BLaER1 (cell line): ENCODE results near the gene LY6G6F.
A peak's percentile ranks its signal among the peaks of the same experiment; 100 is the strongest.
"Not testable (repeated sequence)": the region's sequence is repeated elsewhere in the genome, so short reads cannot be mapped to it uniquely, and the experiment has no call there.

ENCODE experiments used
- H3K27ac ChIP-seq: shearing (Covaris generic); formaldehyde crosslinking; 2 replicates; pipeline ENCODE4 v1.8.1; 2022
- H3K27me3 ChIP-seq: shearing (Covaris generic); formaldehyde crosslinking; 2 replicates; pipeline ENCODE4 v1.8.1; 2022
- H3K36me3 ChIP-seq: shearing (Covaris generic); formaldehyde crosslinking; 2 replicates; pipeline ENCODE4 v1.8.1; 2022
- H3K4me1 ChIP-seq: shearing (Covaris generic); formaldehyde crosslinking; 2 replicates; pipeline ENCODE4 v1.8.1; 2022
- H3K4me2 ChIP-seq: shearing (Covaris generic); formaldehyde crosslinking; 2 replicates; pipeline ENCODE4 v1.8.1; 2022
- H3K4me3 ChIP-seq: shearing (Covaris generic); formaldehyde crosslinking; 2 replicates; pipeline ENCODE4 v1.8.1; 2022
- H3K9ac ChIP-seq: shearing (Covaris generic); formaldehyde crosslinking; 2 replicates; pipeline ENCODE4 v1.8.1; 2022
- H3K9me3 ChIP-seq: shearing (Covaris generic); formaldehyde crosslinking; 2 replicates; pipeline ENCODE4 v1.8.1; 2022
- H4K20me1 ChIP-seq: shearing (Covaris generic); formaldehyde crosslinking; 2 replicates; pipeline ENCODE4 v1.8.1; 2022
- Cebpa-rat ChIP-seq: shearing (Covaris generic); IDR thresholded peaks from 2 replicates; pipeline ENCODE4 v1.8.1; 2022

The LY6G6F gene

GRCh38 chr6:31701666-31702404, 4.8 kb upstream of the LY6G6F start:
- Histone ChIP-seq H3K9me3 (no peaks in the 10 kb centered on the region), H3K36me3 (peaks cover 40% of the 10 kb centered on the region), H3K9ac (peak overlapping the region; percentile 92), H3K4me2 (peak overlapping the region; percentile 91), H3K27ac (peak overlapping the region; percentile 91), H4K20me1 (peaks cover 12% of the 10 kb centered on the region), H3K4me3 (peak overlapping the region; percentile 83), H3K4me1 (peaks cover 36% of the 10 kb centered on the region), H3K27me3 (no peaks in the 10 kb centered on the region)
- no peak for TF ChIP-seq Cebpa-rat

- Histone ChIP-seq H4K20me1 (peaks cover 10% of the 10 kb centered on the region), H3K27ac (peak overlapping the region; percentile 91)
These were observed 4.3 kb upstream of the LY6G6F start for GRCh38 chr6:31702405-31702818.

GRCh38 chr6:31702819-31703716, 3.6 kb upstream of the LY6G6F start, which contains the start of gene ABHD16A:
Gene ABHD16A, minus strand, starts transcription at chr6:31703324. Its CDS starts 43 bp downstream, at chr6:31703281.
- Histone ChIP-seq H3K4me3 (peak within 1 kb of the TSS; percentile 83), H3K27ac (peak within 1 kb of the TSS; percentile 91), H3K9ac (peak within 1 kb of the TSS; percentile 92), H3K36me3 (peaks cover 30% of the 10 kb centered on the region), H3K9me3 (no peaks in the 10 kb centered on the region), H3K4me2 (peak within 1 kb of the TSS; percentile 91), H3K27me3 (no peaks in the 10 kb centered on the region), H3K4me1 (peaks cover 45% of the 10 kb centered on the region), H4K20me1 (peaks cover 10% of the 10 kb centered on the region)
- peak; percentile 100 for TF ChIP-seq Cebpa-rat

More at GRCh38 chr6:31702405-31702818, 4.3 kb upstream of the LY6G6F start:
- Histone ChIP-seq H3K9me3 (no peaks in the 10 kb centered on the region), H3K4me1 (peaks cover 42% of the 10 kb centered on the region), H3K4me2 (peak overlapping the region; percentile 91), H3K9ac (peak overlapping the region; percentile 92), H3K36me3 (peaks cover 35% of the 10 kb centered on the region), H3K27me3 (no peaks in the 10 kb centered on the region), H3K4me3 (peak overlapping the region; percentile 83)
- TF ChIP-seq Cebpa-rat: no peak

GRCh38 chr6:31705931-31706330, 735 bp upstream of the LY6G6F start:
- Histone ChIP-seq H3K36me3 (peaks cover 7% of the 10 kb centered on the region), H3K27ac (no peak overlapping the region), H3K27me3 (no peaks in the 10 kb centered on the region), H3K4me1 (peaks cover 62% of the 10 kb centered on the region), H3K9me3 (no peaks in the 10 kb centered on the region), H3K4me2 (no peak overlapping the region), H4K20me1 (peaks cover 10% of the 10 kb centered on the region), H3K4me3 (no peak overlapping the region), H3K9ac (no peak overlapping the region)
- TF ChIP-seq Cebpa-rat: no peak

GRCh38 chr6:31707701-31708100, 1.0 kb downstream of the LY6G6F start:
- H3K4me1 ChIP-seq: peaks cover 66% of the 10 kb centered on the region

GRCh38 chr6:31708224-31708623, 1.6 kb downstream of the LY6G6F start:
- no peak for TF ChIP-seq Cebpa-rat
- peak overlapping the region; percentile 33 for H3K4me2 ChIP-seq
- H3K4me3 ChIP-seq: no peak overlapping the region
- H3K4me1 ChIP-seq: peaks cover 70% of the 10 kb centered on the region
- H3K36me3 ChIP-seq: no peaks in the 10 kb centered on the region
- H3K9me3 ChIP-seq: no peaks in the 10 kb centered on the region
- no peak overlapping the region for H3K9ac ChIP-seq
- no peaks in the 10 kb centered on the region for H3K27me3 ChIP-seq
- H3K27ac ChIP-seq: no peak overlapping the region; the same call in 1 of the 2 replicates
- H4K20me1 ChIP-seq: no peaks in the 10 kb centered on the region

More at GRCh38 chr6:31707701-31708100, 1.0 kb downstream of the LY6G6F start:
- Histone ChIP-seq H3K27me3 (no peaks in the 10 kb centered on the region), H3K9ac (no peak overlapping the region), H3K36me3 (no peaks in the 10 kb centered on the region), H3K4me2 (peak overlapping the region; percentile 33), H3K9me3 (no peaks in the 10 kb centered on the region), H3K27ac (no peak overlapping the region), H4K20me1 (no peaks in the 10 kb centered on the region), H3K4me3 (no peak overlapping the region)
- TF ChIP-seq Cebpa-rat: no peak

- not testable (repeated sequence) for H3K4me3 ChIP-seq, H3K27me3 ChIP-seq, H3K4me2 ChIP-seq, H4K20me1 ChIP-seq, H3K9ac ChIP-seq, H3K36me3 ChIP-seq, H3K27ac ChIP-seq, H3K9me3 ChIP-seq
- peaks cover 71% of the 10 kb centered on the region for H3K4me1 ChIP-seq
These were observed 2.5 kb downstream of the LY6G6F start for GRCh38 chr6:31709157-31709556.

GRCh38 chr6:31710523-31711219, 4.0 kb downstream of the LY6G6F start:
- Histone ChIP-seq H3K9ac (no peak overlapping the region), H3K4me3 (no peak overlapping the region), H4K20me1 (no peaks in the 10 kb centered on the region), H3K36me3 (no peaks in the 10 kb centered on the region), H3K27ac (no peak overlapping the region), H3K4me1 (peaks cover 85% of the 10 kb centered on the region), H3K9me3 (no peaks in the 10 kb centered on the region), H3K27me3 (no peaks in the 10 kb centered on the region), H3K4me2 (peak overlapping the region; percentile 52)
- TF ChIP-seq Cebpa-rat: no peak

GRCh38 chr6:31711233-31711632, 4.6 kb downstream of the LY6G6F start:
- Histone ChIP-seq H3K27ac (no peak overlapping the region), H3K4me1 (peaks cover 85% of the 10 kb centered on the region), H3K4me2 (peak overlapping the region; percentile 52)

More at GRCh38 chr6:31711233-31711632, 4.6 kb downstream of the LY6G6F start:
- no peaks in the 10 kb centered on the region for H4K20me1 ChIP-seq
- H3K27me3 ChIP-seq: no peaks in the 10 kb centered on the region
- no peaks in the 10 kb centered on the region for H3K9me3 ChIP-seq
- no peak overlapping the region for H3K4me3 ChIP-seq
- TF ChIP-seq Cebpa-rat: no peak
- no peak overlapping the region for H3K9ac ChIP-seq
- H3K36me3 ChIP-seq: no peaks in the 10 kb centered on the region
